K562 (cell line): Measurements from ENCODE around the gene ARL5C. TPM values are rescaled to one million over a fixed set of nuclear protein-coding genes. Genes with fewer than 3 reads are reported as not detected.

ENCODE experiments used
- ATAC-seq: fragments of 200-7000 bp; cut with Tn5 transposase; 3 replicates; pipeline ENCODE4 v1.9.1; 2020; ENCODE audit warnings: moderate library complexity
- BruUV-seq: library from RNA; stranded (reverse); fragments of 400-500 nt; replicated peaks from 2 replicates; lab custom pipeline; 2021; lab: Mats Ljungman, UMichigan
- CTCF ChIA-PET: fragments of 300-600 bp; formaldehyde crosslinking; extraction: SDS; loops from one replicate; lab custom pipeline; 2021; ENCODE audit warnings: low intra/inter-chr PET ratio; lab: Yijun Ruan, JAX
- POLR2A ChIA-PET: fragments of 300-600, 350-650 bp; sonication (Branson Sonifier 250); formaldehyde crosslinking; extraction: SDS; loops from one replicate; lab custom pipeline; 2021; ENCODE audit warnings: antibody characterized with exemption, inconsistent platforms; lab: Yijun Ruan, JAX
- DNase-seq, 4 experiments: peaks; one replicate each; pipeline versions ENCODE4 v3.0.0 to v3.0.0-alpha.2; 2011 to 2018; ENCODE audit warnings: low spot score in 3 of 4, mixed read lengths in 3 of 4; ENCODE audit errors: extremely low read depth in 1 of 4
- FAIRE-seq: peaks from 2 replicates; lab custom pipeline; 2011; peaks lifted over from hg19 to GRCh38; lab: Jason Lieb, UNC
- H2AFZ ChIP-seq: 2 replicates; pipeline ENCODE4 v1.6.0; 2011; ENCODE audit warnings: low read depth, low read length, control low read depth, inconsistent platforms
- H3K27ac ChIP-seq: fragments of 200-600 bp; 3 replicates; pipeline ENCODE4 v1.8.0; 2011; ENCODE audit warnings: low read depth, mild to moderate bottlenecking, control low read depth, inconsistent platforms, low read length, moderate library complexity, mixed read lengths; ENCODE audit errors: extremely low read depth
- H3K27me3 ChIP-seq, 2 experiments: fragments of 300-600 bp in 1 of 2; 2 replicates in 1 of 2; 3 replicates in 1 of 2; pipeline versions ENCODE4 v1.6.0 to v1.8.0; 2011; ENCODE audit warnings: inconsistent platforms in 2 of 2, low read length in 2 of 2, mild to moderate bottlenecking in 1 of 2, mixed read lengths in 1 of 2, moderate library complexity in 1 of 2; ENCODE audit not compliant: control insufficient read depth in 2 of 2, insufficient read depth in 2 of 2
- H3K36me3 ChIP-seq: fragments of 300-600 bp; 3 replicates; pipeline ENCODE4 v1.8.0; 2011; ENCODE audit warnings: mild to moderate bottlenecking, low read length, inconsistent platforms; ENCODE audit not compliant: control insufficient read depth, insufficient read depth
- H3K4me1 ChIP-seq, 2 experiments: fragments of 200-600 bp in 1 of 2; replicated peaks in 1 of 2; 2 replicates in 1 of 2; 3 replicates in 1 of 2; pipeline versions ENCODE4 v1.5.1 to v1.8.0; 2011; ENCODE audit warnings: inconsistent platforms in 2 of 2, low read length in 2 of 2, mild to moderate bottlenecking in 1 of 2, mixed read lengths in 1 of 2, moderate library complexity in 1 of 2; ENCODE audit not compliant: control insufficient read depth in 2 of 2, insufficient read depth in 2 of 2
- H3K4me2 ChIP-seq: 2 replicates; pipeline ENCODE4 v1.6.1; 2011; ENCODE audit warnings: low read length, control low read depth, inconsistent platforms, mixed read lengths; ENCODE audit not compliant: insufficient read depth
- H3K4me3 ChIP-seq: fragments of 200-600 bp; sonication (generic), shearing (Covaris generic); 2 replicates; pipeline ENCODE4 v1.5.1; 2016; ENCODE audit warnings: control low read depth, inconsistent platforms
- H3K79me2 ChIP-seq: fragments of 200-600 bp; 3 replicates; pipeline ENCODE4 v1.8.0; 2011; ENCODE audit warnings: low read length, inconsistent platforms; ENCODE audit not compliant: control insufficient read depth, insufficient read depth
- H3K9ac ChIP-seq, 2 experiments: 2 replicates each; pipeline versions ENCODE4 v1.6.0 to v1.6.1; 2011; ENCODE audit warnings: low read depth in 2 of 2, low read length in 2 of 2, control low read depth in 1 of 2, inconsistent platforms in 1 of 2, mild to moderate bottlenecking in 1 of 2, mixed read lengths in 1 of 2; ENCODE audit not compliant: insufficient read depth in 1 of 2
- H3K9me1 ChIP-seq: one replicate; pipeline ENCODE4 v1.6.0; 2011; ENCODE audit warnings: inconsistent platforms, mild to moderate bottlenecking, low read length, moderate library complexity; ENCODE audit not compliant: control insufficient read depth, insufficient read depth
- H3K9me3 ChIP-seq: replicated peaks from 2 replicates; pipeline ENCODE4 v1.5.1; 2011; ENCODE audit warnings: low read depth, low read length, inconsistent platforms; ENCODE audit not compliant: control insufficient read depth, insufficient read depth
- H4K20me1 ChIP-seq: replicated peaks from 2 replicates; pipeline ENCODE4 v1.6.1; 2011; ENCODE audit warnings: low read length, inconsistent platforms, mixed read lengths; ENCODE audit not compliant: control insufficient read depth, insufficient read depth
- FIP1L1 ChIP-seq: fragments of 200-400 bp; formaldehyde crosslinking; IDR thresholded peaks from 2 replicates; pipeline ENCODE4 v1.6.1; 2018; ENCODE audit warnings: mild to moderate bottlenecking, low read depth, low read length; ENCODE audit not compliant: poor library complexity, severe bottlenecking
- HDAC6 ChIP-seq: IDR thresholded peaks from 2 replicates; pipeline ENCODE4 v1.6.1; 2012; ENCODE audit warnings: low read depth, mild to moderate bottlenecking, control low read depth, inconsistent platforms, low read length, moderate library complexity
- SOX6 ChIP-seq: fragments of 450-650 bp; IDR thresholded peaks from 2 replicates; pipeline ENCODE4 v1.6.1; 2014; ENCODE audit warnings: mild to moderate bottlenecking
- THAP7 ChIP-seq: fragments of 250-450 bp; sonication (Bioruptor Pico); IDR thresholded peaks from 2 replicates; pipeline ENCODE4 v1.5.0; 2021
- WGBS: fragments of 100-300 bp; shearing (Covaris generic); methylation state at CpG from one replicate; pipeline ENCODE4 v1.1.6; 2016; ENCODE audit warnings: low coverage, mixed read lengths; ENCODE audit not compliant: insufficient coverage; ENCODE audit errors: missing lambda C conversion rate; 5-methylcytosine and 5-hydroxymethylcytosine counted together
- in situ Hi-C: fragments of 300-500 bp; cut with MboI; formaldehyde crosslinking; loops from 4 replicates; pipeline ENCODE4 v1.15.0; 2018; ENCODE audit warnings: inconsistent platforms, mixed read lengths
- intact Hi-C: fragments of 100-400 bp; cut with micrococcal nuclease; formaldehyde crosslinking; loops from 2 replicates; pipeline ENCODE4 v1.14.2; 2022
- polyA plus RNA-seq, 8 experiments: library from polyadenylated mRNA; depleted of rRNA in 4 of 8; stranded (reverse) in 5 of 8; unstranded in 3 of 8; fragments of >200 nt; fragmentation: Nextera tagmentation in 2 of 8; fragmentation: Illumina TruSeq in 1 of 8; extraction: Ambion mirVana in 2 of 8; extraction: Trizol in 1 of 8; gene quantifications; 2 replicates each; pipeline versions ENCODE4 v1.2.1 to v1.2.3, GENCODE V29; 2011 to 2014; ENCODE audit warnings: inconsistent platforms in 1 of 8, missing spikeins in 1 of 8
- total RNA-seq, 7 experiments: library from RNA; depleted of rRNA in 6 of 7; stranded (reverse); fragments of >200 nt in 6 of 7; fragmentation: Illumina TruSeq in 2 of 7; extraction: Trizol in 2 of 7; gene quantifications; 2 replicates each; pipeline versions ENCODE4 v1.2.1 to v1.2.3, GENCODE V29; 2011 to 2021; ENCODE audit warnings: low replicate concordance in 1 of 7

ARL5C gene
- total and polyA plus RNA-seq, 9 of the 15 experiments (the other 6 are each of a cell fraction or from before 2014, with no cell fraction given), result not detected

GRCh38 chr17:39173526-39174274 is 7.7 kb upstream of the ARL5C start:
- FAIRE-seq, result no peak
- ChIA-PET POLR2A (interaction anchor here (0.5 to 2.5 kb wide), 3 partner anchors 9 to 508 kb away, joined by 3 to 14 read pairs (median 3); no protein-coding TSS in a partner anchor), CTCF (interaction anchor here (2.5 kb wide), 1 partner anchor 104 kb away, joined by 6 read pairs; no protein-coding TSS in a partner anchor)
- Histone ChIP-seq H3K9me1 (peaks cover 5% of the 10 kb centered on the region), H3K4me2 (no peak overlapping the region), H3K27me3 (no peaks in the 10 kb centered on the region), H2AFZ (no peak overlapping the region), H3K9me3 (no peaks in the 10 kb centered on the region), H3K36me3 (peaks cover 12% of the 10 kb centered on the region; the same call in 2 of the 3 replicates), H4K20me1 (peaks cover 6% of the 10 kb centered on the region), H3K4me3 (no peak overlapping the region), H3K79me2 (no peaks in the 10 kb centered on the region), H3K9ac (no peak overlapping the region), H3K27ac (no peak overlapping the region), H3K4me1 (peaks cover 7 to 33% of the 10 kb centered on the region in 2 experiments)
- TF ChIP-seq HDAC6 (no peak), FIP1L1 (no peak), THAP7 (no peak), SOX6 (no peak)
- no peak for DNase-seq
- 39% methylated on average over 9 of the region's 10 CpGs for WGBS
- BruUV-seq, result no TSS peak
- ATAC-seq, result no peak
- in situ Hi-C loops (no loop called here), intact Hi-C loops (no loop called here)
